ENCODE results near the gene AFF3. TPM values are rescaled to one million over a fixed set of nuclear protein-coding genes. Genes with fewer than 3 reads are reported as not detected.

AFF3 gene
- total and polyA plus RNA-seq, 2 of the 8 experiments (the other 6 are each of a cell fraction or from before 2014, with no cell fraction given), result 0.27 to 3.0 TPM

DNA sequence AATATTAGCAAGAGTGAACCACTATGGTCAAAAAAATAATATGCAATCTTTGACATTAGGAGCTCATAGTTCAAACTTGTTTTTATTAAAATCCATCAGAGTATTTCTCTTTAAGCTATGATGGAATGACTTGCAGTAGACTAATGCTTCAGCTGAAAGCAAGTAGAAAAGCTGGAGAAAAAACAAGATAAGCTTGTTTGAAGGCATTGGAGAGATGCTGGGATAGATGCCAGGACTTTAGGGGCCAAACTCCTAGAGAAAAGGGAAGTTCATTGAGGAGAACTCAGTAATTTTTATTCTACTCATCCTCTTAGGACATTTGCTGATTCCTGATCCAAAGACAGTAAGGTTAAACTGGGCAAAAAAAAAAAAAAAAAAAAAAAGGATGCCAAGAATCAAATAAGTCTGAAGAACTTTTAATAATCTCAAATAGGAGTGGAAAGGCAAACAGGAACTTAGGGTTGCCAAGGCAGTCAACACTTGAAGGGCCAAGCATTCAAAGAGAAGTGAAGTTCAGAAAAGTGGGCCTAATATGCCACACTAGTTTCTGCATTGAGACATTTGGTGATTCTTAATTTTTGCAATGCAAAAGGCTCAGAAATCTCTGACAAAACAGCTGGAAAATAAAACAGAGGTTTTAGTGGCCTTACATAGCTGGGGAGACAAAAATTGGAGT, 19.7 kb upstream of the AFF3 start (continued):
- no peak for TF ChIP-seq TAF1 (IDR thresholded peaks at IDR 0.05; ENCODE audit: low read depth, low read length)
